Small intestine (tissue), 7 donors: Measurements from ENCODE around the gene FGF14. TPM values are rescaled to one million over a fixed set of nuclear protein-coding genes. Genes with fewer than 3 reads are reported as not detected.

Source experiments
- DNase-seq, 2 donors: peaks; one replicate each; pipeline versions ENCODE4 v3.0.0 to v3.0.0-alpha.2; 2013
- FAIRE-seq: peaks from 2 replicates; lab custom pipeline; 2012; peaks lifted over from hg19 to GRCh38; lab: Jason Lieb, UNC
- H3K27ac ChIP-seq, 3 donors: one replicate each; pipeline ENCODE4 v1.5.1; 2013; ENCODE audit warnings: low read length in 2 of 3, mild to moderate bottlenecking in 2 of 3, control low read depth in 1 of 3, inconsistent platforms in 1 of 3, low read depth in 1 of 3, moderate library complexity in 1 of 3
- H3K27me3 ChIP-seq, 3 donors: one replicate each; pipeline ENCODE4 v1.6.1; 2013; ENCODE audit warnings: low read length in 3 of 3, inconsistent platforms in 1 of 3; ENCODE audit not compliant: control insufficient read depth in 3 of 3, insufficient read depth in 3 of 3
- H3K36me3 ChIP-seq, 3 donors: one replicate each; pipeline ENCODE4 v1.6.1; 2013; ENCODE audit warnings: low read length in 3 of 3, inconsistent platforms in 1 of 3, low read depth in 1 of 3, mild to moderate bottlenecking in 1 of 3, moderate library complexity in 1 of 3; ENCODE audit not compliant: control insufficient read depth in 3 of 3, insufficient read depth in 2 of 3
- H3K4me1 ChIP-seq, 3 donors: one replicate each; pipeline ENCODE4 v1.6.1; 2013; ENCODE audit warnings: low read length in 2 of 3, inconsistent platforms in 1 of 3, low read depth in 1 of 3, mild to moderate bottlenecking in 1 of 3, moderate library complexity in 1 of 3; ENCODE audit not compliant: control insufficient read depth in 3 of 3, insufficient read depth in 2 of 3
- H3K4me3 ChIP-seq, 3 donors: one replicate each; pipeline ENCODE4 v1.5.1; 2013; ENCODE audit warnings: low read length in 3 of 3, control low read depth in 1 of 3, inconsistent platforms in 1 of 3, low read depth in 1 of 3, mild to moderate bottlenecking in 1 of 3, moderate library complexity in 1 of 3
- H3K9me3 ChIP-seq, 2 donors: one replicate each; pipeline ENCODE4 v1.6.1; 2013; ENCODE audit warnings: low read depth in 1 of 2, low read length in 1 of 2; ENCODE audit not compliant: control insufficient read depth in 2 of 2, insufficient read depth in 1 of 2
- WGBS, 3 donors: extraction: QIAGEN DNeasy Blood & Tissue Kit; methylation state at CpG; one replicate each; pipeline ENCODE4 v1.1.7; 2013; 5-methylcytosine and 5-hydroxymethylcytosine counted together
- polyA plus RNA-seq, 4 donors: library from polyadenylated mRNA; stranded (reverse) in 3 of 4; unstranded in 1 of 4; fragments of 200-250 nt in 3 of 4; fragments of 120-200 nt in 1 of 4; gene quantifications; one replicate each; pipeline versions ENCODE4 v1.2.1 to v1.2.3, GENCODE V29; 2013
- donor health status: healthy with polysubstance abuse.
- donor health status: control.
- donor health status: control.
- donor health status: Bipolar disorder and iron deficiency.
- donor health status: healthy.

Gene FGF14
- polyA plus RNA-seq, 4 donors, result under 0.01 to 0.74 (median 0.31) TPM; not detected in 1

GRCh38 chr13:102380012-102380411 is 21.8 kb downstream of the FGF14 start:
- DNase-seq (no peak), FAIRE-seq (no peak)
- Histone ChIP-seq H3K4me3 (no peak overlapping the region), H3K4me1 (no peaks in the 10 kb centered on the region), H3K9me3 (no peaks in the 10 kb centered on the region), H3K36me3 (no peaks in the 10 kb centered on the region), H3K27me3 (no peaks in the 10 kb centered on the region), H3K27ac (no peak overlapping the region)
- 48 to 74% (median 48%) methylated on average over 1 of the region's 1 CpG for WGBS, 3 donors

GRCh38 chr13:102376318-102376717 is 25.5 kb downstream of the FGF14 start:
- Histone ChIP-seq H3K4me1 (no peaks in the 10 kb centered on the region), H3K27me3 (no peaks in the 10 kb centered on the region), H3K4me3 (no peak overlapping the region), H3K36me3 (no peaks in the 10 kb centered on the region), H3K27ac (no peak overlapping the region), H3K9me3 (no peaks in the 10 kb centered on the region)
- no peak for FAIRE-seq
- 89 to 90% (median 90%) methylated on average over 1 of the region's 1 CpG for WGBS, 3 donors
- DNase-seq, result no peak

GRCh38 chr13:102374726-102375125 is 27.1 kb downstream of the FGF14 start:
- Histone ChIP-seq H3K9me3 (no peaks in the 10 kb centered on the region), H3K4me1 (no peaks in the 10 kb centered on the region), H3K4me3 (no peak overlapping the region), H3K36me3 (no peaks in the 10 kb centered on the region), H3K27me3 (no peaks in the 10 kb centered on the region), H3K27ac (no peak overlapping the region)
- FAIRE-seq, result no peak
- 72 to 85% (median 80%) methylated on average over 1 of the region's 1 CpG for WGBS, 3 donors
- DNase-seq, result no peak

- DNase-seq (no peak), FAIRE-seq (no peak)
- H3K36me3 ChIP-seq, result no peaks in the 10 kb centered on the region
- H3K27ac ChIP-seq, result no peak overlapping the region
- H3K27me3 ChIP-seq, result no peaks in the 10 kb centered on the region
- H3K4me3 ChIP-seq, result no peak overlapping the region
- H3K9me3 ChIP-seq, result no peaks in the 10 kb centered on the region
- H3K4me1 ChIP-seq, result no peaks in the 10 kb centered on the region
Observed at GRCh38 chr13:102374233-102374632, 27.6 kb downstream of the FGF14 start.

GRCh38 chr13:102373221-102373620 is 28.6 kb downstream of the FGF14 start:
- H3K27ac ChIP-seq, result no peak overlapping the region
- H3K9me3 ChIP-seq, result no peaks in the 10 kb centered on the region
- FAIRE-seq (no peak), DNase-seq (no peak)
- no peaks in the 10 kb centered on the region for H3K27me3 ChIP-seq
- H3K4me1 ChIP-seq, result no peaks in the 10 kb centered on the region
- H3K36me3 ChIP-seq, result no peaks in the 10 kb centered on the region
- no peak overlapping the region for H3K4me3 ChIP-seq

- Histone ChIP-seq H3K36me3 (no peaks in the 10 kb centered on the region), H3K4me1 (no peaks in the 10 kb centered on the region), H3K27ac (no peak overlapping the region), H3K27me3 (no peaks in the 10 kb centered on the region), H3K9me3 (peaks cover 0 to 3% of the 10 kb centered on the region in 2 donors), H3K4me3 (no peak overlapping the region)
- DNase-seq (no peak), FAIRE-seq (no peak)
- 56 to 69% (median 59%) methylated on average over 2 of the region's 2 CpGs for WGBS, 3 donors
Observed at GRCh38 chr13:102369302-102369701, 32.5 kb downstream of the FGF14 start.

- H3K27me3 ChIP-seq, result no peaks in the 10 kb centered on the region
- no peaks in the 10 kb centered on the region for H3K36me3 ChIP-seq
- H3K9me3 ChIP-seq, result peaks cover 0 to 3% of the 10 kb centered on the region in 2 donors
- no peak overlapping the region for H3K27ac ChIP-seq
- WGBS, 3 donors, result 84 to 89% (median 86%) methylated on average over 14 of the region's 14 CpGs
- FAIRE-seq (no peak), DNase-seq (no peak)
- no peak overlapping the region for H3K4me3 ChIP-seq
- H3K4me1 ChIP-seq, result no peaks in the 10 kb centered on the region
Observed at GRCh38 chr13:102367836-102368235, 34.0 kb downstream of the FGF14 start.

- no peaks in the 10 kb centered on the region for H3K36me3 ChIP-seq
- no peaks in the 10 kb centered on the region for H3K27me3 ChIP-seq
- WGBS, 3 donors, result 85 to 90% (median 89%) methylated on average over 2 of the region's 2 CpGs
- H3K4me1 ChIP-seq, result no peaks in the 10 kb centered on the region
- H3K27ac ChIP-seq, result no peak overlapping the region
- no peak overlapping the region for H3K4me3 ChIP-seq
- FAIRE-seq (no peak), DNase-seq (no peak)
- H3K9me3 ChIP-seq, result no peaks in the 10 kb centered on the region
Observed at GRCh38 chr13:102361113-102361512, 40.7 kb downstream of the FGF14 start.

- Histone ChIP-seq H3K27me3 (no peaks in the 10 kb centered on the region), H3K9me3 (no peaks in the 10 kb centered on the region), H3K36me3 (no peaks in the 10 kb centered on the region), H3K4me1 (no peaks in the 10 kb centered on the region), H3K27ac (no peak overlapping the region), H3K4me3 (no peak overlapping the region)
- WGBS, 3 donors, result 92 to 95% (median 93%) methylated on average over 2 of the region's 2 CpGs
- FAIRE-seq (no peak), DNase-seq (no peak)
Observed at GRCh38 chr13:102359264-102359663, 42.6 kb downstream of the FGF14 start.
